Fibroblast of pulmonary artery (primary cell): ENCODE measurements around the gene ACOT7.
"Not testable (repeated sequence)": the region's sequence is repeated elsewhere in the genome, so short reads cannot be mapped to it uniquely, and the experiment has no call there.

Experiments used
- DNase-seq: peaks from one replicate; pipeline ENCODE4 v3.0.0-alpha.2; 2010; ENCODE audit warnings: low read depth
- H3K4me3 ChIP-seq: replicated peaks from 2 replicates; pipeline ENCODE4 v1.5.1; 2011; ENCODE audit warnings: low read depth, mild to moderate bottlenecking, control low read depth, low read length, moderate library complexity
- TF ChIP-seq, protein P1 (sequence below): IDR thresholded peaks from 2 replicates; pipeline ENCODE4 v1.5.1; 2011; ENCODE audit warnings: mild to moderate bottlenecking, control low read depth, low read length, inconsistent platforms; ENCODE audit errors: missing control alignments

ACOT7 gene, protein sequence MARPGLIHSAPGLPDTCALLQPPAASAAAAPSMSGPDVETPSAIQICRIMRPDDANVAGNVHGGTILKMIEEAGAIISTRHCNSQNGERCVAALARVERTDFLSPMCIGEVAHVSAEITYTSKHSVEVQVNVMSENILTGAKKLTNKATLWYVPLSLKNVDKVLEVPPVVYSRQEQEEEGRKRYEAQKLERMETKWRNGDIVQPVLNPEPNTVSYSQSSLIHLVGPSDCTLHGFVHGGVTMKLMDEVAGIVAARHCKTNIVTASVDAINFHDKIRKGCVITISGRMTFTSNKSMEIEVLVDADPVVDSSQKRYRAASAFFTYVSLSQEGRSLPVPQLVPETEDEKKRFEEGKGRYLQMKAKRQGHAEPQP

GRCh38 chr1:6393400-6394187 lies at the start of gene ACOT7:
ACOT7 (minus strand) TSS chr1:6393767; CDS start chr1:6393399, 368 bp downstream.
- H3K4me3 ChIP-seq = peak within 1 kb of the TSS; percentile 64
- DNase-seq = peak; percentile 86
- TF ChIP-seq, protein P1, sequence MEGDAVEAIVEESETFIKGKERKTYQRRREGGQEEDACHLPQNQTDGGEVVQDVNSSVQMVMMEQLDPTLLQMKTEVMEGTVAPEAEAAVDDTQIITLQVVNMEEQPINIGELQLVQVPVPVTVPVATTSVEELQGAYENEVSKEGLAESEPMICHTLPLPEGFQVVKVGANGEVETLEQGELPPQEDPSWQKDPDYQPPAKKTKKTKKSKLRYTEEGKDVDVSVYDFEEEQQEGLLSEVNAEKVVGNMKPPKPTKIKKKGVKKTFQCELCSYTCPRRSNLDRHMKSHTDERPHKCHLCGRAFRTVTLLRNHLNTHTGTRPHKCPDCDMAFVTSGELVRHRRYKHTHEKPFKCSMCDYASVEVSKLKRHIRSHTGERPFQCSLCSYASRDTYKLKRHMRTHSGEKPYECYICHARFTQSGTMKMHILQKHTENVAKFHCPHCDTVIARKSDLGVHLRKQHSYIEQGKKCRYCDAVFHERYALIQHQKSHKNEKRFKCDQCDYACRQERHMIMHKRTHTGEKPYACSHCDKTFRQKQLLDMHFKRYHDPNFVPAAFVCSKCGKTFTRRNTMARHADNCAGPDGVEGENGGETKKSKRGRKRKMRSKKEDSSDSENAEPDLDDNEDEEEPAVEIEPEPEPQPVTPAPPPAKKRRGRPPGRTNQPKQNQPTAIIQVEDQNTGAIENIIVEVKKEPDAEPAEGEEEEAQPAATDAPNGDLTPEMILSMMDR = peak; percentile 24

GRCh38 chr1:6441586-6441985 lies 48.0 kb upstream of the ACOT7 start:
- H3K4me3 ChIP-seq = no peak overlapping the region
- no peak for DNase-seq
- TF ChIP-seq, protein P1 = no peak

GRCh38 chr1:6440198-6441126 lies 46.9 kb upstream of the ACOT7 start:
- no peak overlapping the region for H3K4me3 ChIP-seq
- TF ChIP-seq, protein P1 = no peak
- no peak for DNase-seq

- no peak overlapping the region for H3K4me3 ChIP-seq
- peak; percentile 57 for DNase-seq
- TF ChIP-seq, protein P1 = peak; percentile 90
Measured at GRCh38 chr1:6438047-6438525, 44.5 kb upstream of the ACOT7 start.

DNA sequence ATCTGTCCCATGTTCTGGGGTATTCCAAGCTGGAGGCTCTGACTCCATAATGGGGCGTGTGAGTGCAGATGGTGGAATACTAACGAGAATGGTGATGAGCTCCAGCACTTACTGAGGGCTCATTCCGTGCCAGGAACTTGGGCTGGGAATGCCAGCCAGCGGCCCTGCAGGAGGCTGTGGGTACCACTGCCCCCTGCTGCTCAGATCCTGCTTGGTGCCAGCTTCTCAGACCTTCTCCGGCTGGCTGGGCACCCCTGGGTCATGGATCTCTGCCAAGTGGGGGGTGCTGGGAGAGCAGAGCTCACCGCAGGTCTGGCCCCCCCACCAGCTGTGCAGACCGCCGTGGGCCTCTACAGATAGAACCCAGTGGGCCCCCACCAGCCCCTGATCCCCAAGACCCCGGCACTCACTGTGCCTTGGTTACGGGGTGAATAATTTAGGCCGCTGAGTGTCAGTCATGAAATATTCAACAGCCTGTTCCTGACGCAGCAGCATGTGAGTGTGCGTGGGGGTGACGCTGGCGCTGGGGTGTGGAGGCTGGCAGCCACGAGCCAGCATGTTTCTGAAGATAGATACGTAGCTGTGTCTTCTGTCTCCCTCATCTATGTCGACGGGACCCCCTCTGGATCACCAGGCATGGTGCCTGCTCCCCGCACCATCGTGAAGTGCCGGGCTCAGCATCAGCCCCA lies 43.6 kb upstream of the ACOT7 start:
- not testable (repeated sequence) for H3K4me3 ChIP-seq, DNase-seq

DNA sequence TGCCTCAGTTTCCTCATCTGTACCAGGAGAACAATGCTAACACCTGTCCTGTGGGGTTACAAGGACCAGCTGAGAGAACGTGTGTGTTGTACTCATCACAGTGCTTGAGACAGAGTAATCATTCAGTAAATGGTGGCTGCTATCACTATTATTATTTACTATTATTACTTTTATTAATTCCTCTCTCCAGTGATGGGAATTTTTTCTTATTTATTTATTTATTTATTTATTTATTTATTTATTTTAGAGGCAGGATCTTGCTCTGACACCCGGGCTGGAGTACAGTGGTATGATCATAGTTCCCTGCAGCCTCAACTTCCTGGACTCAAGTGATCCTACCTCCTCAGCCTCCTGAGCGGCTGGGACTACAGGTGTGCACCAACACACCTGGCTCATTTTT lies 42.7 kb upstream of the ACOT7 start:
- not testable (repeated sequence) for H3K4me3 ChIP-seq, DNase-seq

- TF ChIP-seq, protein P1 = no peak
- no peak overlapping the region for H3K4me3 ChIP-seq
- DNase-seq = no peak
Measured at GRCh38 chr1:6435547-6435946, 42.0 kb upstream of the ACOT7 start.
